HG03175 (cell line): ENCODE results near the gene RAB11FIP4.

Experiments used
- ATAC-seq: cut with Tn5 transposase; IDR thresholded peaks from one replicate; pipeline ENCODE4 v1.9.1; 2021; ENCODE audit warnings: mild to moderate bottlenecking, moderate library complexity; ENCODE audit not compliant: unreplicated experiment

The RAB11FIP4 gene

GRCh38 chr17:31405890-31406371 lies 14.5 kb downstream of the RAB11FIP4 start:
- ATAC-seq: no peak

GRCh38 chr17:31408586-31408985 lies 17.1 kb downstream of the RAB11FIP4 start:
- ATAC-seq: no peak

GRCh38 chr17:31411707-31412285 lies 20.3 kb downstream of the RAB11FIP4 start:
- ATAC-seq: no peak

GRCh38 chr17:31412511-31412910 lies 21.0 kb downstream of the RAB11FIP4 start:
- ATAC-seq: no peak

- ATAC-seq: no peak
Measured at GRCh38 chr17:31413081-31413799, 21.8 kb downstream of the RAB11FIP4 start.

GRCh38 chr17:31413874-31414549 lies 22.5 kb downstream of the RAB11FIP4 start:
- ATAC-seq: no peak

GRCh38 chr17:31414550-31414918 lies 23.1 kb downstream of the RAB11FIP4 start:
- no peak for ATAC-seq

GRCh38 chr17:31415004-31415454 lies 23.6 kb downstream of the RAB11FIP4 start:
- ATAC-seq: no peak

- no peak for ATAC-seq
Measured at GRCh38 chr17:31415640-31416502, 24.4 kb downstream of the RAB11FIP4 start.

GRCh38 chr17:31416503-31416923 lies 25.0 kb downstream of the RAB11FIP4 start:
- no peak for ATAC-seq

- no peak for ATAC-seq
Measured at GRCh38 chr17:31417051-31417792, 25.7 kb downstream of the RAB11FIP4 start.

GRCh38 chr17:31418773-31419350 lies 27.4 kb downstream of the RAB11FIP4 start:
- no peak for ATAC-seq

- no peak for ATAC-seq
Measured at GRCh38 chr17:31422443-31422842, 31.0 kb downstream of the RAB11FIP4 start.

GRCh38 chr17:31424944-31425281 lies 33.4 kb downstream of the RAB11FIP4 start:
- no peak for ATAC-seq

- ATAC-seq: no peak
Measured at GRCh38 chr17:31425282-31426040, 34.0 kb downstream of the RAB11FIP4 start.

- no peak for ATAC-seq
Measured at GRCh38 chr17:31427684-31428083, 36.2 kb downstream of the RAB11FIP4 start.

- no peak for ATAC-seq
Measured at GRCh38 chr17:31428111-31428510, 36.6 kb downstream of the RAB11FIP4 start.

- no peak for ATAC-seq
Measured at GRCh38 chr17:31428512-31428911, 37.0 kb downstream of the RAB11FIP4 start.
